Osteoblast (primary cell): ENCODE measurements around the gene SIK2. TPM values are rescaled to one million over a fixed set of nuclear protein-coding genes. Genes with fewer than 3 reads are reported as not detected.

Source experiments
- DNase-seq: peaks from one replicate; pipeline ENCODE4 v3.0.0; 2011; ENCODE audit warnings: low spot score, mixed read lengths; ENCODE audit not compliant: insufficient read length; ENCODE audit errors: missing footprints
- H2AFZ ChIP-seq: 2 replicates; pipeline ENCODE4 v1.6.0; 2011; ENCODE audit warnings: mild to moderate bottlenecking, low read length
- H3K27ac ChIP-seq: 2 replicates; pipeline ENCODE4 v1.5.1; 2011; ENCODE audit warnings: mild to moderate bottlenecking, low read depth, low read length, moderate library complexity
- H3K27me3 ChIP-seq: 2 replicates; pipeline ENCODE4 v1.6.0; 2012; ENCODE audit warnings: mild to moderate bottlenecking, control low read depth, inconsistent platforms, low read length, moderate library complexity; ENCODE audit not compliant: insufficient read depth
- H3K36me3 ChIP-seq: 2 replicates; pipeline ENCODE4 v1.5.1; 2011; ENCODE audit warnings: mild to moderate bottlenecking, low read length, control low read depth, moderate library complexity; ENCODE audit not compliant: insufficient read depth
- H3K4me1 ChIP-seq: 2 replicates; pipeline ENCODE4 v1.5.1; 2011; ENCODE audit warnings: mild to moderate bottlenecking, low read length, control low read depth, moderate library complexity; ENCODE audit not compliant: insufficient read depth
- H3K4me2 ChIP-seq: 2 replicates; pipeline ENCODE4 v1.6.0; 2011; ENCODE audit warnings: mild to moderate bottlenecking, low read length; ENCODE audit not compliant: insufficient read depth
- H3K4me3 ChIP-seq: fragments of 200-600 bp; sonication (generic); 3 replicates; pipeline ENCODE4 v1.5.1; 2012; ENCODE audit warnings: mild to moderate bottlenecking, low read length, inconsistent platforms; ENCODE audit not compliant: insufficient read depth
- H3K79me2 ChIP-seq: 2 replicates; pipeline ENCODE4 v1.6.0; 2012; ENCODE audit warnings: mild to moderate bottlenecking, low read length, control low read depth, inconsistent platforms; ENCODE audit not compliant: insufficient read depth
- H3K9me3 ChIP-seq: 2 replicates; pipeline ENCODE4 v1.5.1; 2011; ENCODE audit warnings: low read depth, low read length, control low read depth
- H4K20me1 ChIP-seq: 2 replicates; pipeline ENCODE4 v1.6.0; 2012; ENCODE audit warnings: mild to moderate bottlenecking, low read length, control low read depth; ENCODE audit not compliant: insufficient read depth
- CTCF ChIP-seq: IDR thresholded peaks from 2 replicates; pipeline ENCODE4 v1.5.1; 2011; ENCODE audit warnings: mild to moderate bottlenecking, low read depth, low read length, moderate library complexity; ENCODE audit errors: extremely low read depth
- total RNA-seq: library from RNA; depleted of rRNA; stranded (reverse); fragments of >200 nt; gene quantifications from 2 replicates; pipeline ENCODE4 v1.2.3, GENCODE V29; 2012

The SIK2 gene
- total RNA-seq, 1 donor = 17.7 TPM

- Histone ChIP-seq H3K4me1 (peaks cover 30% of the 10 kb centered on the region), H3K27ac (no peak overlapping the region), H2AFZ (no peak overlapping the region), H3K79me2 (peaks cover 7% of the 10 kb centered on the region), H3K9me3 (no peaks in the 10 kb centered on the region), H3K36me3 (no peaks in the 10 kb centered on the region), H3K4me2 (no peak overlapping the region), H4K20me1 (no peaks in the 10 kb centered on the region), H3K4me3 (no peak overlapping the region), H3K27me3 (no peaks in the 10 kb centered on the region)
- DNase-seq = no peak
- no peak for TF ChIP-seq CTCF
These were observed 27.2 kb downstream of the SIK2 start for GRCh38 chr11:111629499-111629898.

- H3K79me2 ChIP-seq = peaks cover 7% of the 10 kb centered on the region
- H3K4me2 ChIP-seq = peak overlapping the region; percentile 18
- H3K36me3 ChIP-seq = no peaks in the 10 kb centered on the region
- no peak for TF ChIP-seq CTCF
- H3K4me1 ChIP-seq = peaks cover 36% of the 10 kb centered on the region
- no peaks in the 10 kb centered on the region for H3K9me3 ChIP-seq
- H4K20me1 ChIP-seq = no peaks in the 10 kb centered on the region
- H2AFZ ChIP-seq = no peak overlapping the region
- no peak for DNase-seq
- H3K27me3 ChIP-seq = no peaks in the 10 kb centered on the region
- no peak overlapping the region for H3K4me3 ChIP-seq
- H3K27ac ChIP-seq = peak overlapping the region; percentile 60
These were observed 28.9 kb downstream of the SIK2 start for GRCh38 chr11:111631024-111631665.

GRCh38 chr11:111631666-111632039, 29.4 kb downstream of the SIK2 start:
- TF ChIP-seq CTCF = no peak
- DNase-seq = no peak
- Histone ChIP-seq H3K27me3 (no peaks in the 10 kb centered on the region), H3K4me2 (peak overlapping the region; percentile 18), H3K36me3 (no peaks in the 10 kb centered on the region), H2AFZ (no peak overlapping the region), H4K20me1 (no peaks in the 10 kb centered on the region), H3K4me3 (no peak overlapping the region), H3K79me2 (peaks cover 7% of the 10 kb centered on the region), H3K27ac (peak overlapping the region; percentile 60), H3K4me1 (peaks cover 38% of the 10 kb centered on the region), H3K9me3 (no peaks in the 10 kb centered on the region)

GRCh38 chr11:111632516-111633220, 30.4 kb downstream of the SIK2 start:
- Histone ChIP-seq H3K4me1 (peaks cover 38% of the 10 kb centered on the region), H3K4me2 (no peak overlapping the region), H3K27me3 (no peaks in the 10 kb centered on the region), H3K4me3 (no peak overlapping the region), H2AFZ (no peak overlapping the region), H3K9me3 (no peaks in the 10 kb centered on the region), H3K27ac (no peak overlapping the region), H3K36me3 (no peaks in the 10 kb centered on the region), H3K79me2 (peaks cover 9% of the 10 kb centered on the region), H4K20me1 (no peaks in the 10 kb centered on the region)
- no peak for DNase-seq
- no peak for TF ChIP-seq CTCF
